Cardiac septum (tissue), 1 donor: Measurements from ENCODE around the gene TMC2. TPM values are rescaled to one million over a fixed set of nuclear protein-coding genes. Genes with fewer than 3 reads are reported as not detected.

ENCODE experiments used
- DNase-seq: peaks from one replicate; pipeline ENCODE4 v3.0.0-alpha.2; 2020; ENCODE audit warnings: low spot score
- intact Hi-C: fragments of 100-400 bp; cut with DNase I; formaldehyde crosslinking; loops from one replicate; pipeline ENCODE4 v1.14.0; 2022
- total RNA-seq: library from RNA; stranded (reverse); fragmentation: NEBNext Ultra II Directional; extraction: Animal tissue kit (Norgen Biotek cat#: 25700); gene quantifications from one replicate; pipeline ENCODE4 v1.2.1, GENCODE V29; 2021
- donor health status: DM: no; HTN: no; CAD: no.

The TMC2 gene
- total RNA-seq, 1 donor from 2014 or later, result not detected

DNA sequence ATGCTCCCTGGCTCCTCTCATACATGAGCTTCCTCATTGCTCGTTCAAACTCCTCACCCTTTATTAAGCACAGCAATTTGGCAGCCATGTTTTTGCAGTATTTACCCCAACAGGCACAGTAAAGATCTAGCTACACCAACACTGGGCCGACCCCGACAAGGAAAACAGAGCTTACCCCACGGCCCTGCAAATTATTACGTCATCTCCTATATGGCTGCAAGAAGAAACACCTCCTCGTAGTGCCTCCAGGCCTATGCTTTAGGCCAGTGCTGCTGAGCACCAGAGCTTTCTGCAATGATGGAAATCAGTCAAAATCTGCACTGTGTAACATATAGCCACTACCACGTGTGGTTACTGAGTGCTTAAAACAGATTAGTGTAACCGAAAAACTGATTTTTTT, 26.7 kb downstream of the TMC2 start:
- DNase-seq, result no peak
- intact Hi-C loops, result no loop called here

DNA sequence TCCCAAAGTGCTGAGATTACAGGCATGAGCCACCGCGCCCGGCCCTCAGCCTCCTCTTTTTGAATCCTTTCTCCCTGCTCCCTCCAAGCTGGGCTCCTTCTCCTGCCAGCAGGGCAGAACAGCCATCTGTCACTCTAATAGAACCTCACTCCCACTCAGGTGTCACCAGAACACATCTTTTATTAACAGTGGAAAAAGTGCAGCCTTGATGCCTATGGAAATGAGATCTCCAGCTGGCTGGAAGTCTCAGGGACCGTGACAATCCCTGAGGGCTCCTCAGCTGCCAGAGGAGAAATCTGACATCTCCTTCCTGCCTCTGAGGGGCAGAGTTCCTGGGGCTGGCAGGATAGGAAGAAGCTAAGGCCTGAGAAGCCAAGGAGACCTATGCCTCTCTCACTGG, 28.0 kb downstream of the TMC2 start:
- intact Hi-C loops, result no loop called here
- no peak for DNase-seq

DNA sequence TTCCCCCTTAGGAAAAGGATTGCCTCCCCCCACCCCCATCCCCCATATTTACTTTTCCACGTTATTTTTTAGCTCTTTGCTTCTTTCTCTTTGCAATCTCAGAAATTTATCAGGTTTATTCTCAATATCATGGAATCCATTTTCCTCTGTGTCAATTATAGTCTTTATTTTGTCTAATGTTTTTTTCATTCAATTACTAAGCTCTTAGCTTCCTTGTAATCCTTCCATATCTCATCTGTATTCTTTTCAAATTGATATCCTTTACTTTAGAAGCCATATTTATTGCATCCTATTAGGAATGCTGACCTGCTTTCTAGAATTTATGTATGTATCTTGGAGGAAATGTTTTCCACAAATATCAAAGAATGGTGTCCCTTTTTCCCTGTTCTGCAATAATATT, 39.3 kb downstream of the TMC2 start:
- no peak for DNase-seq
- intact Hi-C loops, result no loop called here

DNA sequence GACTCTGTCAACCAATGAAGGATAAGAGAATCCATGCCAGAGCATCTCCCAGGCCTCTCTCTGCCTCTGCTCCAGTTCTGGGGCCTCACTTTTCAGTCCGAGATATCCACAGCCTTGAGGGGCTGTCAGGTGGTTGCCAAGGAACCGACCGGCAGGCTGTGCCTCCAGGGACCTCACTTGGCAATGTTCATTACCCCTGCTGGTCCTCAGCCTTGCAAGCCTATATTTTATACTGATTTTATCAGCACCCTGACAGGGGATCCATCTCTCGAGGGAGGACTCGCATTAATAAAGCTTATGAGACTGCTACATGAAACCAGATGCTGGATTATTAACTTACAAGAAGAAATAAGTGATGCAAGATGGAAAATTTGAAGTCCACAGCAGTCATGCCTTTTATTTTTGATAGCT, 39.9 kb downstream of the TMC2 start:
- intact Hi-C loops, result no loop called here
- DNase-seq, result no peak

DNA sequence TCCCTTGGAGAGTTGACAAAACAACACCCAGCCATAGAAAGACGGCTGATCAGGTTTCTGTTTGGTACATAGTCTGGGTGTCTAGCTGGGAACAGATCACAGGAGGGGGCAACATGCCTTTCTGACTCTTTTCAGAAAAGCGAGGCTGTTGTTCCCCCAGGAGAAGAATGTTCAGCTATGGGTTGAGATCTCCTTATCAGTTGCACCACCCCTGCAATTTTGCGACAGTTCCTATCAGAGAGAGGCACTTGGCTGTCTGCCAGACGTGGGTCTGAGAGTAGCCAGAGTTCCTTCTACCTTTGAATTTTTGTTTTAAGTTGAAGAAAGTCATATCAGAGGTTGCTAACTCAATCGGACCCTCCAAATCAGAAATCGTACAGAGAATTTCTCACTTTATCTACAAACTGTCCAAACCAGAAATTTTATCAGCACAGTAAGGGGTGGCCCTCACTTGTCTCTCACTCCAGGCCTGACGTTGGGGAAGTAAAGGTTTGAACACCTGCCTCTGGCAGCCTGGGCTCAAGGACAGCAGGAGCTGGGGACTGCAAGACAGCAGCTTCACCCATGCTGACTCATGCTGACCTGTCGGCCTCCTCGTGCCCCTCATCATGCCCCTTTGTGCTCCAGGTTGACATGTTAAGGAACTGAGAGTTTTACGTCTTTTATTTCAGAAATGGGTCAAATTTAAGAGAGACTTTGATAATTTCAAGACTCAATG, 42.3 kb downstream of the TMC2 start:
- intact Hi-C loops, result no loop called here
- DNase-seq, result no peak

DNA sequence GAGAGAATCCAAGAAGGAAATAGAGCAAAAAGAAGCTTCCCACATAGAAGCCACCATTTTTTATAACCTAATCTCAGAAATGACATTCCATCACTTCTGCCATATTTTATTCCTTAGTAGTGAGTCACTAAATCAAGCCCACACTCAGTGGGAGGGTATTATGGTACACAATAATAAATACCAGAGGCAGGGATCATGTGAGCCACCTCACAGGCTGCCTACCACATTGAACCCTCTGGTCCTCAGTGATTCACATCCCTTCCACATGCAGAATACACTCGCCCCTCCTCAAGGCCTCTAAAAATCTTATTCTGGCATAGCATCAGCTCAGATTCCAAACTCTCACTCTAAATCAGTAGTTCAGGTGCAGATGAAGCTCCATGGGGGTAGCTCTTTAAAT, 49.4 kb downstream of the TMC2 start:
- no peak for DNase-seq
- intact Hi-C loops, result no loop called here

DNA sequence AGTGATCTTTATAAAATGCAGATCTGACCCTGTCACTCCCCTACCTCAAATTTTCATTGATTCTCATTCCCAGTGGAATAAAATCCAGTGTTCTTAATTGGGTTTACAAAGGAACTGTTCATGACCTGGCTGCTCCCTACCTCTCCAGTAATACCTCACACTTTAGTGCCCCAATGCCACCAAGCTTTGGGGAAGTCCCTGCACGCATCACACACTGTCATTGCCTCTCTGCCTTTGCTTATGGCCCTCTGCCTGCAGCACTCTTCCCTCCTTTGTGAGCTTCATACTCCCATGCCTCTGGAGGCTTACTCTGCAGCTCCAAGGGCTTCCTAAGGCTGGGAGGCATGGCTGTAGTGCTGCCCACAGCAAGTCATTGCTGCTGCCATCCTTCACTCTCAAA, 57.4 kb downstream of the TMC2 start:
- DNase-seq, result no peak
- intact Hi-C loops, result no loop called here

DNA sequence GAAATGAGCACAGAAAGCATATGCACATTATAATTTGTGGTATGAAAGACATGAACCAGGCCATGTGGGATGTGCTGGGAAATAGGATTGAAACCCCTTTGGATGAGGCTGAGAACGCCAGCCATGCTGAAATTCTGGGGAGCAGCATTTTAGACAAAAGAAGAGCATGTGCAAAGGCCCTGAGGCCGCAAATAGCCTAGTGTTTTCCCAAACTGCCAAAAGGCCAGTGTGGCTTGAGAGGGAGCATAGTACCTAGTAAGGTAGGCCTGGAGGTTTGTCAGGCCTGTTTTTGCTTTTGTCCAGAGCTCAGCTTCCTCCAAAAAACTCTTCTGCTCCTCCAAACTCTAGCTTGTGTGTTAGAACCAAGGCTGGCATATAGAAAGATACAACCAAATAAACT, 58.7 kb downstream of the TMC2 start:
- intact Hi-C loops, result no loop called here
- no peak for DNase-seq

DNA sequence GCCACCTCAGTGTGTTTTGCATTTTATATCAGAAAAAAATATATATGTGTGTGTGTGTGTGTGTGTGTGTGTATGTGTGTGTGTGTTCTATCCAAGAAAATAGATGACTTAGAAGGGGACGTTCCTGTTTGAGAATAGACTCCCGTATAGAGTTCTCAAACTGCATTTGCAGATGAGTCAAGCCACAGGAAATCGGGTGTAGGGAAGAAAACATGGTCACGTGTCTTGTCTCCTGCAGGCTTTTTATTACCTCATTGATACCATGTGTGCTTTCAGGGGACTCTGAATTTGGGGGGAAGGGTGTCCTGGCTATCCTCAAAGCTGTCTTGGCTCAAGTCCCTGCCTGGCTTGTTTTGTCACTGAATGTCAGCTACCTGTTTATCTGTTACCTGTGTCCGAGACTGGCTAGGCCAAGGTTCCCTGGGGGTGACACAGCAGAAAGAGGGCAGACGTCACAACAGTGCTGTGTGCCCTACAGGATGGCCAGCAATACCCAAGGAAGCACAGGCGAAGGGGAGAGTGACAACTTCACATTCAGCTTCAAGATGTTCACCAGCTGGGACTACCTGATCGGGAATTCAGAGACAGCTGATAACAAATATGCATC, 60.4 kb downstream of the TMC2 start:
- DNase-seq, result no peak
- intact Hi-C loops, result no loop called here

DNA sequence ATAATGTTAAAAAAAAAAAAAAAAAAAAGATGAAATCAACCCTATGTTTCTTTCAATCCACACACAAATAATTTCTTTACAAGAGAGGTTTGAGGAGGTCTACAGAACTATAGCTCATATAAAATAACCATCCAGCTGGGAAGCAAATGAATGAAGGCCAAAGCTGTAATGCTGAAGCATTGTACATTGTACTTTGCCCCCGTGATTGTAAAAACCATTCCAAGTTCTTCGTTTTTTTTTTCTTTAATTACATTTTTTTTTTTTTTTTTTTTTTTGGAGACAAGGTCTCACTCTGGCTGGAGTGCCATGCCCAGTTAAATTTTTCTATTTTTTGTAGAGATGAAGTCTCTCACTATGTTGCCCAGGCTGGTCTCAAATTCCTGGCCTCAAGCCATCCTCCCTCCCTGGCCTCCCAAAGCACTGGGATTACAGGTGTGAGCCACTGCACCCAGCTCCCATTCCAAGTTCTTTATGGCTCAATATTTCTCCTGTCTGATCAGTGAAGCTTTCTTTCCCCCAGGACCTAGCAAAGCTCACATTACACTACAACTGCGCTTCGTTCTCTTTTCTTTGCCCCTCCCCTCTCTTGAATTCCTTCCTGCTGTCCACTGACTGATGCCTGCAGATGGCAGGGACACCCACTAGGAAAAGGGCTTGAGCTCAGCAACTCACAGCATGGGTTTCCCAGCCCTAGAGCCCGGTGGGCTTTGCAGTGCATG, 63.1 kb downstream of the TMC2 start:
- DNase-seq, result no peak
- intact Hi-C loops, result no loop called here

DNA sequence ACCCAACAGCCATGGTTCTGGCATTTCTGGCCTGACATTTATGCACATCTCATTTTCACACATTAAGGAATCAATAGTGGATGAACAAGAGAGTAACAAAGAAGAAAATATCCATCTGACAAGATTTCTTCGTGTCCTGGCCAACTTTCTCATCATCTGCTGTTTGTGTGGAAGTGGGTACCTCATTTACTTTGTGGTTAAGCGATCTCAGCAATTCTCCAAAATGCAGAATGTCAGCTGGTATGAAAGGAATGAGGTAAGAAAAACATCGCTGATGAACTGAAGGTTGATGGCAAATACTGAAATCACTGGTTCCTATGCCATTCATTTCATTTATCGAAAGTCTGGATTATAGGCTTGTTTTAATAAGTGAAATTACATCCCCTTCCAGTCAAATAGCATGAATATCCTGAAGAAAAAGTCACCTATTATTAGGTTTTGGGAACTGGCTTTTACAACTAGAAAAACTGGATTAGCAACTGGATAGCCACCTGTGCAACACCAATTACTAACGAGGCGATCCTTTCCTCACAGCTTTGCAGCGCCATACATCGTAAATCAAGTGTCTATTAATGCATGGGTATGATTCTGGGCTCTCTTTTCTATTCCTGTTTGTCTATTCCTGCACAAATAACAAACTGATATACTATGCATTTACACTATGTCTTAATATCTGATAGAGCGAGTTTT, 65.8 kb downstream of the TMC2 start:
- intact Hi-C loops, result no loop called here
- no peak for DNase-seq

DNA sequence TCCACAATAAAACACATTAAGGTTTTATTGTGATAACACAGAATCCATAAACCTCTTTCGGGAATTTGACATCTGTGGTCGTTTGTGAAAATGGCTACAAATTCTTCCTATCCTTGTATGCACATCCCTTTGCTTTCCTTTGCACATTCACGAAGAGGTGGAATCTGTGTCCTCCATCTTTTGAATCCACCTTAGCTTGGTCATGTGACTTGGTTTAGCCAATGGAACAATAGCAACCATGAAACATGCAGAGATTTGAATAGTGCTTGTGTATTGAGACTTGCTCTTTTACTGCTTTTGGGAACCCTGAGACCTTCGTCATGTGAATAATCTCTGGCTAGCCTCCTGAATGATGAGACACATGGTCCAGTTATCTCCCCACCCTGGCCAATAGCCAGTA, 66.4 kb downstream of the TMC2 start:
- intact Hi-C loops, result no loop called here
- no peak for DNase-seq

DNA sequence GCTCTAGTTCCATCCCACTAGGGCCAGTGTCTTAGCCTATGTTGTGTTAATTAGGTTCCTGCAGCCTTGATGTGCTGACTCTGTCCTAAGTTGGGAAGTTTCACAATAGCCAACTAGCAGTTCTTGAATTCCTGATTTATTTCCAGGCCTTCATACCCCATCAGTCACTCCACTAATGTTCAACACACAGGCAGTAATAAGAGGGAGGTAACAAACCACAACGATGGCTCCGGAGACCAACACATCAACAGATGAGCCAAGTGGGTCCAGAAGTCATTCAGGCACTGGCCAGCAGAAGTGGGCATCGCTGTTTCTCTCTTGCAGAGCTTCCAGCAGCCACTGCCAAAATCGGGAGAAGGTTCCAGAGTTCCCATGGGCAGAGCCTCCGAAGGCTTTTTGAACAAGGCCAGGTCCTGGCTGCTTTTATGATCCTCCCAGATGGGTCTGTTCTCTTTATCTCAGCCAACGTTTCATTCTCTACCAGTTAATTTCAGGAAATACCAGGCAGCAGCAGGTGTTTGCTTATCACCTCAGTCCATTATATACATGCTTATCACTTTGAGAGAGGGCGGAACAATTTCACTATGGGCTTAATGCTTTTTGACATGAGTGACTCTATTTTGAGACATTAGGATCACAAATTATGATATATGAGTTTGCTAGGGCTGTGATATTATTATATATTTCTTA, 67.6 kb downstream of the TMC2 start:
- intact Hi-C loops, result no loop called here
- DNase-seq, result no peak

DNA sequence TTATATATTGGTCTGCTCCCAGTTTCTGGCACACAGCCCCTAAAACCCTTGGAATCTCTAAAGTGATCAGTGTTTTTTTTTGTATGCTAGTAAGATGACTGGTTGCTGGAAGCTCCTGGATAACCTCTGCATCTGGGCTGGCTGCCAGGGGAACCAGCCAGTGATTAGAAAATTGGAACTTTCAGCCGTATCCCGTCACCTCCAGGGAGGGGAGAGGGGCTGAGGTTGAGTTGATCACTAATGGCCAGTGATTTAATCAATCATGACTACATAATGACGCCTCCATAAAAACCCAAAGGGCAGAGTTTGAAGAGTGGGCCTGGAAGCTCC, 68.1 kb downstream of the TMC2 start:
- DNase-seq, result no peak
- intact Hi-C loops, result no loop called here

DNA sequence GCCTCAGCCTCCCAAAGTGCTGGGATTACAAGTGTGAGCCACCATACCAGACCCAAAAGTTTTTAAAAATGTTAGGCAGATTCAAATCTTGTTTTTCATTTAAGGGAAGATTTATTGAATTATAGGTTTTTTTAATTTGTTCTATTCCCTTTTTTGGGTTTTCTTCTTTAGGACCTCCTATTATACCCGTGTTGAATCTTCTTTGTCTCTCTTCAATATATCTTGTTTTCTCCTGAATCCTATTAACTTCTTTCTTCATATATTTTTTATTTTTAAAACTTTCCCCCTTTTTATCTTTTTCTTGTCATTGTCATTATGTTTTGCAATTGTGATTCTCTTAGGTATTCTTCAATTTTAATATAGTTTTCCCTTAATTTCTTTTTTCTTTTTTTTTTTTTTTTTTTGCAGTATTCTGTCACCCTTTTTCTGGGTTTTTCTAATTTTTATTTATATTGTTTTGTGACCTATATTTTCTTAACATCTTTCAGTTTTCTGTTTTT, 70.2 kb downstream of the TMC2 start:
- intact Hi-C loops, result no loop called here
- no peak for DNase-seq

DNA sequence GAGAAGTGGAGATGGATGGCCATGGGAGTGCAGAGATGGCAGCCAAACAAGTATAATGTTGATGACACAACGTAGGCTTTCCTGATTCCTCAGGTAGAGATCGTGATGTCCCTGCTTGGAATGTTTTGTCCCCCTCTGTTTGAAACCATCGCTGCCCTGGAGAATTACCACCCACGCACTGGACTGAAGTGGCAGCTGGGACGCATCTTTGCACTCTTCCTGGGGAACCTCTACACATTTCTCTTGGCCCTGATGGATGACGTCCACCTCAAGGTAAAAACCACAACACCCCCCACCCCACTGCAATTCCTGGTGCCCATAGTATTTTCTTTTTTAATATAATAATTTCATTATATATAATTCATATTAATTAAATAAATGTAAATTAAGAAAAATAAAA, 74.0 kb downstream of the TMC2 start:
- DNase-seq, result no peak
- intact Hi-C loops, result no loop called here

DNA sequence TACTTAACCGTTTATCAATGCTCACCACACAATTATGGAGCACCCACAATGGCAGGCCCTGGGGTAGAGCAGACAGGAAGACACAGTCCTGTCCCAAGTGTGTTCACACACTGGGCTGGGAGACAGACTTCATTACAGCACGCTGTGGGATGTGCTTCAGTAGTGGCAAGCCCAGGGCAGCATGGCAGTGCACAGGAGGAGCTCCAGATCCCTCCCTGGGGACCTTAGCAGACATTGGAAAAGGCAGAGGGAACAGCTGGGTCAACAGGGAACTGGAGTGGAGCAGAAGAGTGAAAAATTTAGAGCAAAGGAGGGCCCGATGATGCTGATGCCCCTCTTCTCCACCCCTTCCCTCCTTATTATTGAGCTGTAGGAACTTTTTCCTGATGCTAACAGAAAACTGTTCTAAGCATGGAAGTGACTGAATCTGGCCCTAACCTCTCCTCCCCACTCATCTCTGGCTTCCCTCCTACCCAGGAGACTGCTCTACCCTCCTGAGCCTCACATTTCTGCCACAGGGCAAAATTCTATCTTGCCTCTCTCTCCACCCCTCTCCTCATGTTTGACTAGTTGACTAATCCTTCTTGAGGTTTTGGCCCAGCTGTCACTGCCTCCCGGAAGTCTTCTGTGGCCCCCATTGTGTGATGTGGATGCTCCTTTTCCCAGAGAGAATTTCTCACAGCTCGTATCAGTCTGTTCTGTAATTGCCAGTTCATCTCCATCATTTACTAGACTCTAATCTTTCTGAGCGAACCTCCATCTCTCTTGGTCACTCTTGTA, 74.8 kb downstream of the TMC2 start:
- intact Hi-C loops, result no loop called here
- DNase-seq, result no peak

DNA sequence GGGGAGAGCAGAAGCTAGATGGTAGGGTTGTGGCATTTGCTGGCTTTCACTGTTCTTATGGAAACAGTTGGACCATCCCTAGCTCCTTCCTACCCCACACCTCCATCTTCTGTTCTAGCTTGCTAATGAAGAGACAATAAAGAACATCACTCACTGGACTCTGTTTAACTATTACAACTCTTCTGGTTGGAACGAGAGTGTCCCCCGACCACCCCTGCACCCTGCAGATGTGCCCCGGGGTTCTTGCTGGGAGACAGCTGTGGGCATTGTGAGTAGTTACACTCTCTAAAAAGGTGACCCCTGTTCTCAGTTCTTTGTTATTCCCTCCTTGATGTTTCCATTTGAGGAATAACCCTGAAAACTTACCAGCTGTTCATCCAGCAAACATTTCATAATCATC, 75.7 kb downstream of the TMC2 start:
- intact Hi-C loops, result no loop called here
- DNase-seq, result no peak

DNA sequence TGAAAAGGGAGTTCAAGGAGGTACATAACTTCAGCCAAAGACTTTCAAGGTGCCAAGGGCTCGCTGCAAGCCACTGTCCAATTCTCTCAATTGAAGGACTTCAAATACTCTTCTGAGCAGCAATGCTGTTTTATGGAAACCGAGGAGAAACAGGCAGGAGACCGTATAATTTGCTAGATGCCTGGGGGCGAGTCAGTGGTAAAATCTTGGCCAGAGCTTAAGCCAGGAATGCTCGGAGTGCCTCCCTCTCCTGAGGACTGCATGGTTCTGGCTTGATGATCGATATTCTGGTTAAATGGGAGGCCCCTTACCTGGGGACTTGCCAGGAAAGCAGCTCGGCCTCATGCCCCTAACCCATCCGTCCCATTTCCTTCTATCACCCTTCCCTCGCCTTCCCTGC, 80.3 kb downstream of the TMC2 start:
- no peak for DNase-seq
- intact Hi-C loops, result no loop called here
